HG03039 (cell line): ENCODE measurements around the gene M1AP.
"Not testable (repeated sequence)": the region's sequence is repeated elsewhere in the genome, so short reads cannot be mapped to it uniquely, and the experiment has no call there.

ENCODE experiments used
- ATAC-seq: cut with Tn5 transposase; IDR thresholded peaks from one replicate; pipeline ENCODE4 v1.9.1; 2021; ENCODE audit warnings: mild to moderate bottlenecking, moderate library complexity; ENCODE audit not compliant: unreplicated experiment

M1AP gene

DNA sequence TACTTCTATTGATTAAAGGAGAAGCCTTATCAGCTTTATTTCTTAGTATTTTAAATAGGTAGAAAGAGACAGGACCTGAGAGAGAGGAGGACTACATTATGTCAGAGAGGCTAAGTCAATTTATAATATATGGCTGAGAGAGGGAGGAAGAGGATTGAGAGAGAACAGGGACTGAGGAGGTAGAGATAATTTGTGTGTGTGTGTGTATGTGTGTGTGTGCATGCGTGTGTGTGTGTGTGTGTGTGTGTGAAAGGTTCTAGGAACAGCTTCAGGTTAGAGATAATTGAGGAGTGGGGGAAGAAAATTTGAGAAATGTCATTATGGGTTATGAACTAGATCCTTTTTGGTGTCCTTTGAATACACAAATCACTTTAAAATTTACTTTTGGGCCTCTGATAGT lies 78.4 kb downstream of the M1AP start:
- no peak for ATAC-seq

DNA sequence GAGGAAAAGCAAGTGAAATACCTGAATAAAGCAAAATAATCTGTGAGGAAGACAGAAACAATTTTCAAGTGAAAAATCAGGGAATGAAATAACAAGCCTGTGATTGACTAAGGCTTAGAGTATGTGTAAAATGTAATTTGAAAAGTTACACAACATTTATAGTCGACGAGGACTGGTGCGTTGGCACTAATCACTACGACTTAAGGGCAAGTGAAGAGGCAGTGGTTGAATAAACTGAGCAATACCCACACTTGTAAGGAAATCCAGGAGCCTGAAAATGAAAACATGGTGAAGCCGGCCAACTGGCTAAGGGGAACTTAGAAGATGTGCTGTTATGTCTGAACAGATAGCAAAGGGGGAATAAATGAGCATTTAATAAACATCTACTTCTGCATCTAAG lies 80.2 kb downstream of the M1AP start:
- ATAC-seq, result no peak

DNA sequence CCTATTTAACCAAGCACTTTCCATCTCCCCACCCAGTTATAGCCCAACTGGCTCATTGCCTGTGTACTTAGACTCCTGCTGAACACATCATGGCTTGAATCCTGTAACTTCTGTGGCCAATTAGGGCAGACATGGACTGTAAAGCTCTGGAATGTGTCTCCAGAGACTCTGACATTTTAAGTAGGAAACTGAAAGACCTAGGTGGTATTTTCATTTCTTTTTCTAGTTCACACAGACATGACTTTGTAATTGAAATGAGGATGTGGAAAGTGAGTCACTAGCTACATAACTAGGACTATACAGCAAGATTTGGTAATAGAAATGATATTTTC lies 81.4 kb downstream of the M1AP start:
- ATAC-seq, result no peak

DNA sequence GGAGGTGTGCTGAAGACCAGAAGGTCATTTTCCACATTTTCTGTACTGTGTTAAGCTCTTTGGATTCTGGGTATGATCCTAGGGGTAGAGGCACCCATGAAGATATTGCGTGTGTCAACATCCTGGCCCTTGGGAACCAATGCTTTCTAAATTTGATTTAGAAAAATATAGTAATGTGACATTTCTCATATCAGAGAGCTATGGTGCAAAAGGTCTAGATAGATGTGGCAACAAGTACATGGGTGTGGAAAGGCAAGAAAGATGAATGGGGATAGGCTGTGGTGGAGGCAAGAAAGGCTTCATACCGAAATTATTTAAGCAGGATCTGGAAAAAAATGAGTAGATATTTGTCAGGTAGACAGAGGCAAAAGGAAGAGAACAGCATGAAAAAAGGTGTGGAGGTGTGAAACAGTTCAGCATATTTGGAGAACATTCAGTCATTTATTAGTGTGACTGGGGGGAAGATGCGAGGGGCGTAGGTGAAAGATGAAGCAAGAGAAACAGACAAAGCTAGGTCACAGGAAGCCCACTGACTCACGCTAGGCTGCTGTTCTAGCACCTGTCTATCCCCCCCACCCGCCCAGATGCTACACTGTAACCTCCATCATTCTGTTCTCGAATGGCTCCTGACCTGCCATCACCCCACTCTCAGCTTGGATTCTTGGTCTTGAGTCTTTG lies 81.9 kb downstream of the M1AP start:
- no peak for ATAC-seq

DNA sequence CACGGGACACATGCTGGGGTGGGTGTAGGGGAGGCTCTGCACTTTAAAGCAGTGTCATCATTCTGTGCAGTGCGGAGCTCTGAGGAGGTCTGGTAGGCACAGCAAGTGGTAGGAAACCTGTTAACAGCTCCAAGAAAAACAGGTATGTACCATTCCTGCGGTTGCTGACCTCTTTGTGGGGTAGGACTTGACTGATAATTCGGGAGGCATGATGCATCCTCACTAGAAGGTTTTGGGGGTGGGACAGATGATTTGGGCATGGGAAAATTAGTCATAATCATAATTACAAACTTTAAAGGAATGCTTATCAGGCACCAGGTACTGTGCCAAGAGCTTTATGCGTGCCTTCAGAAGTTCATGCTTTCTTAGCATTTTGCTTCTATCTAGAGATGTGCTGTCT lies 83.9 kb downstream of the M1AP start:
- ATAC-seq, result no peak

DNA sequence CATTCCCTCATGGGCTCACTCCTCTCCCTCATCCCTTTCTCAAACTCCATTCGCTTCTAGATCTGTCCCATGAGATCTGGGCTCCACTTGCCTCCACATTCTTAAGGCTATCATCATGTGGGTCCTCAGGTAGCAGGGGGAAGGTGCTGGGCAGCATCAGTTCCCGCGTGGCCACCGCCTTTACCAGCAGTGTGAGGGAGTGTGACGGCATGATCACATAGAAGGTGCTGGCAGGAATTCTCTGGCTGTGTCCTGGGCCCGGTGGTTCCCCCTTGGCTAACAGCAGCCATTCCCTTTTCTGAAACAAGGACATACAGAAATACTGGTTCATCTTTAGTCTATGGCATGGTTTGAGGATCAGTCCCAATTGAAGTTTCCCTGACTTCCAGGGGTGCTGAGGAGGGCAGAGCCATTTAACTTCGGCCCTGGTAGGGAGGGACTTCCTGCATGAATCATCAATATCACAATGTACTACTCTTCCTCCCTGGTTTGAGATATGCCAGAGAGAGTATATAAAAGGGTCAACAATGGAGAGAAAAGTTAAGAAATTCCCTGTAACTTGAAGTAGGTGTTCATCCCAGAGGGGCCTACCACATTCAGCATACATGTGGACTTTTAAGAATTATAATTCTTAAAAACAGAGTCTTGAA lies 85.9 kb downstream of the M1AP start:
- ATAC-seq, result no peak

DNA sequence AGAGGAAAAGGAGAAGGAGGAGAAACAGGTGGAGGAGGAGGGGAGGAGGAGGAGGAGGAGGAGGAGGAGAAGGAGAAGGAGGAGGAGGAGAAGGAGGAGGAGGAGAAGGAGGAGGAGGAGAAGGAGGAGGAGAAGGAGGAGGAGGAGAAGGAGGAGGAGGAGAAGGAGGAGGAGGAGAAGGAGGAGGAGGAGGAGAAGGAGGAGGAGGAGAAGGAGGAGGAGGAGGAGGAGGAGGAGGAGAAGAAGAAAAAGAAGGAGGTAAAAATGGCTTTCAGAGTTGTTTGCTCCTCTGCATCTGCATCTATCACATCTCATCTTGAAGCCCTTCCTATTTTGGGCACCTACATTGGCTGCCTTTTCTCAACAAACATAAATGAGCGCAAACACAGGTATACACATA lies 87.1 kb downstream of the M1AP start:
- not testable (repeated sequence) for ATAC-seq

DNA sequence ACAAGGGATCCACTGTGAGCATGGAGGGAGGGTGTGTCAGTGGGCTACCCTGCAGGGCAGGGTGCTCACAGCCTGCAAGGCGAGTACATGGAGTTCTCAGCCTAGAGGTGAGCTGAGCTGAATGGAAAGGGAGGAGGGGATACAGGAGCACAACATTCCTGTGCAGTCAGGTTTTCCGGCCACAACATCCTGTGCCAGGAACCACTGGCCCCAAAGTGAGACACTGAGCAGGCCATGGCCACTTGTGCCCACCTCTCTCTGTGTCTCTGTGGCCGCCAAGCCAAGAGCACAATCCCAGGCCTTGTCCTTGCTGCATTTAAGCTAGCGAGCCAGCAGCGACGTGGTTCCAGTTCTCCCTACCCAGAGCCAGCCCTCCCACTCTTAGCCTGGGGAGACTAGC lies 87.5 kb downstream of the M1AP start:
- ATAC-seq, result no peak

DNA sequence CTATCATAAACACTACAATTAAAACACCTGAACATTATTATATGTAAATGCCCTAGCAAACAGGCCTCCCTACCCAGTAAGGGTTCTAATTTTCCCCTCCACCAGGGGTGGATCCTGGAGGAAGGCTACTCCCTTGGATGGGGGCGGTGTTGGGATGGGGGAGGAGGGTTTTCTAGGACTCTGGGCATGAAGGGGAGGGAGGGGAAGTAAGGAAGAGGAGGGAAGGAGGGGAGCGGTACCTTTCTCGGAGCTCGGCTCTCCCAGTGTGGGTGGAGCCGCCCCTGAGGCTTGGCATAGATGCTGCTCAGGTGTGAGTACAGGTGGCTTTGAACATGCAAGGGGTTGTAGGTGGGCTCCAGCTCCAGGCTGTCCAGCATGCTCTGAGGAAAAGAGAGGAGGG lies 88.2 kb downstream of the M1AP start:
- no peak for ATAC-seq

DNA sequence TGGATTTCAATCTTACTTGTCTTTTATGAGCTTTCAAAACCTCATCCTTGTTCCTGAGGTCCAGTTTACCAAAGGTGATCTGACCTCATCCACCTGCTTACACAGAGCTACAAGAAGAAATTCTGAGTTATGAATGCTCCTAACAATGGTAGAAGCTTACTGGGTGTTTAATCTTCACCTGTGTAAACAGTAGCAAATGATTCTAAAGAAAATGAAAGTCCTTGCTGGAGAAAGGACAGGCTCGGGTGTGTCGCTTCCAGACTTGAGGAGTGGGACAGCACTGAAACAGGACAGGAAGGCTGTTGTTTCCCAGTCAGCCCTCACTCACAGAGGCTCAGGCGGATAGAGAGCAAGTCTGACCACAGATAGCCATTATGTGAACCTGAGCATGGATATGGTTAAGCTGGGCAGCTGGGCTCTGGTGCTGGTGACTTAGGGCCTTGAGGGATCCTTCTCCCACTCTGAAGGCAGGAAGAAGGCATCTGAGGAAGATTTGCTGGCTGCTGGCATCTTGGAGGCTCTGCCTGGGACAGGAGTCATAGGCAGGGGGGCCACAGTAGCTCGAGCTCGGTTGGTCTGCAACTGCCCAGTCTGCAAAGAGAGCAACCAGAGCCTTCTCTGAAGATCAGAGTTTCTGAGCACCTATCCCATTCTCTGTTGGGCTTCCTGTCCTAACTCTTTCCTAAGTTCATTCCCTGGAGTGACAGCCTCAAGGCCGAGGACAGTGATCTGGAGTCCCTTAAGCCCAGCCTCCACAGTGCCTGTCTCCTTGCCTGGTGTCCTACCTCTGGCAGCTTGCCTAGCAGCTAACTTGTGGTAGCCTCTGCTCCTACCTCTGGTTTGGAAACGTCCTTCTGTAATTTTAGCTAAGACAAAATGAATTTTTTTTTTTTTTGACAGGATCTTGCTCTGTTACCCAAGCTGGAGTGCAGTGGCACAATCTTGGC lies 89.6 kb downstream of the M1AP start:
- ATAC-seq, result no peak

DNA sequence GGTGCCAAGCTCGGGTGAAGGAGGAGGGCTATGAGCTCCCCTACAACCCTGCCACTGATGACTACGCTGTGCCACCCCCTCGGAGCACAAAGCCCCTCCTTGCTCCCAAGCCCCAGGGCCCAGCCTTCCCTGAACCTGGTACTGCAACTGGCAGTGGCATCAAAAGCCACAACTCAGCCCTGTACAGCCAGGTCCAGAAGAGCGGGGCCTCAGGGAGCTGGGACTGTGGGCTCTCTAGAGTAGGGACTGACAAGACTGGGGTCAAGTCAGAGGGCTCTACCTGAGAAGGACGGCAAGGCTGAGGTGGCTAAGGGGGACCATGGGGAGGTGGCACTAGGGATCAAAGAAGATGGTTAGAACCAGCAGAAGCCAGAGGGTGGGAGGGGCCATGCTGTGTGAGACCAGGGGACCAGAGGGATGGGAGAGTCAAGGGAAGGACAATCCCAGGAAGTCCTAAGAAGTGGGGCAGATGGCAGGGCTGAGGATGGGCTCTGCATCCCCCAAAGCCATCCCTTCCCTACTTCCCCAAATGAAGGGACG lies 91.2 kb downstream of the M1AP start:
- ATAC-seq, result no peak

DNA sequence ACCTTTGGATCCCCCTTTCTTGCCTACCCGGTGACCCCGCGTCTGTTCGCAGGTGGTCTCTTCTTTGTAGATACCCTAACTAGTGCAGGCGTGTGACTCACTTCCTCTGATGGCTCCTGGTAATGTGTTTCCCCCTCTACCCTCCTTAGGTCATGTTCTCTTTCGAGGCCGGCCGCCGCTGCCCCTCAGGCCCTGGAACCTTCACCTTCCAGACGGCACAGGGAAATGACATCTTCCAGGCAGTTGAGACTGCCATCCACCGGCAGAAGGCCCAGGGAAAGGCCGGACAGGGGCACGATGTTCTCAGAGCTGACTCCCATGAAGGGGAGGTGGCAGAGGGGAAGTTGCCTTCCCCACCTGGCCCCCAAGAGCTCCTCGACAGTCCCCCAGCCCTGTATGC lies 92.0 kb downstream of the M1AP start:
- no peak for ATAC-seq

DNA sequence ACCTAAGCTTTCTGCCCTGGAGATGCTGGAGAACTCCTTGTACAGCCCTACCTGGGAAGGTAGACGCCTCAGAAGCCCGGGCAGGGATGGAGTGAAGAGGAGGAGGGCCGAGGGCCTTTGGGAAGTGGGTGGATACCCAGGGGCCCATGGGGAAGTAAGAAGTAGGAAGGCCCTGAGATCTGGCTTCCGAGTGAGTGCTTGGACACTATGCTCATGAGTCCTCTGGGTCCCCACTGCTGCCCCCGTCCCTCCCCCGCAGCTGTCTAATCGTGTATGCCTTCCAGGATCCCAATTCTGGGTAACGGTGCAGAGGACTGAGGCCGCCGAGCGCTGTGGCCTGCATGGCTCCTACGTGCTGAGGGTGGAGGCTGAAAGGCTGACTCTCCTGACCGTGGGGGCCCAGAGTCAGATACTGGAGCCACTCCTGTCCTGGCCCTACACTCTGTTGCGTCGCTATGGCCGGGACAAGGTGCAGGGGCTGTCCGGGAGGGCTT lies 92.5 kb downstream of the M1AP start:
- no peak for ATAC-seq

DNA sequence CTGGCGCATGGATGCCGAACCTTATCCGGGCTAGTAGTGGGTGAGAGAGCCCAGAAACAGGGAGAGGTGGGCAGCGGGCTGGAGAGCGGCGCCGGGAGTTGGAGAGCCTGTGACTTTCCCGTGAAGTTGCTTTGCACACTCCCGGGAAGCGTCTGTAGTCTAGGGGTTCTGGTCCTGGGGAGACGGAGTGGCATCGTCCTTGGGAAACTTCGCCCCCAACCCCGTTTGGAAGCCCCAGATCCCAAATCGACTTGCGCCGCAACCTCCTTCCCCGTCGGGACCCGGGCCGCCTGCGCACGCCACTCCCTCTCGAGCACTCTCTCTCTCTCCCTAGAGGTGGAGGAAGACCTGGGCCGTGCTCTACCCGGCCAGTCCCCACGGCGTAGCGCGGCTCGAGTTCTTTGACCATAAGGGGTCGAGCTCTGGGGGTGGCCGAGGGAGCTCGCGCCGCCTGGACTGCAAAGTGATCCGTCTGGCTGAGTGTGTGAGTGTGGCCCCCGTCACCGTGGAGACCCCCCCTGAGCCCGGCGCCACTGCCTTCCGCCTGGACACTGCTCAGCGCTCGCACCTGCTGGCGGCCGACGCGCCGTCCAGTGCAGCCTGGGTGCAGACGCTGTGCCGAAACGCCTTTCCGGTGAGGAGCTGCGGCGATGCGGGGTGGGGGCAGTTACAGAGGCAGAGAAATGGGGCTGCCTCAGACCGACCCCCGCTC lies 93.2 kb downstream of the M1AP start:
- peak; percentile 32 for ATAC-seq

DNA sequence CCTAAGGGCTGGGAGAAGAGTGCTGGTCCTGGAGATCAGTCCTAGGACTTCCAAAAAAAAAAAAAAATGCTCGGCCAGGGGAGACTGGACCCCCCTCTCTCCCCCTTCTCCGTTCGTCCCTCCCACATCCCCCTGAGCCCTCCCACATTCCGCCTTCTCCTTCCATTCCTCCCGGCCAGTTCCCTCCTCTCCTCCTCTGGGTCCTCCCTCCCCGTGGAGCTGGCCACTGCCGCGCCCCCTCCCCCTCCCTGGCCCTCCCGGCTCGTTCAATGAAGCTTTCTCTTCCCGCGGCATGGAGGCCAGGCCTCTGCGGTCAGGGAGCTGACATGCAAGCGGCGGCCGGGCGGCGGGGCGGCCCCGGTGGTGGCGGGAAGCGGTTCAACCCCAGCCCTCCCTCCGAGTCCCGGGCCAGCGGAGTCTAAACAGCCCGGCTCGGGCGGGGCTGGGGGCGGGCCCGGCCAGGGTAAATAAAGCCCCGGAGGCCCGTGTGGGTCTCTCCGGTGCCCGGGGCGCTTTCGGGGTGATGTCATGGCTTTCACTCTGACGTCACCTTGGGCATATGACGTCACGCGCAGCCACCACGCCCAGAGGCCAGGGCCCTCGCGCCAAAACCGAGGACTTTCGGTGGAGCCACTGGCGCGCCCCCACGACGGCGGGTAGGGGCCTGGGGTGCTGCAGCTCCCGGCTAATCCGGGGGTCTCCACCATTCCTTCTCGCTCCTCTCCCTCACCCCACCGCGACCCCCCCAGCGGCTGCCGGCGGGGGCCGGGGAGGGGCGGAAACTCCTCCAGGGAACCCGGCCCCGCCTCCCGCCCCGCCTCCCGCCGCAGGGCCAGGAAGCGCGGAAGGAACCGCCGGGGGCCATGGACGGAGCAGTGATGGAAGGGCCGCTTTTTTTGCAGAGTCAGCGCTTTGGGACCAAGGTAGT lies 94.0 kb downstream of the M1AP start, which contains the start of the genes DOK1 and LOXL3:
Gene DOK1, plus strand, starts transcription at position 829 of the 928 bp plus-strand sequence. Its CDS starts 35 bp downstream, at position 864.
Gene LOXL3, minus strand, starts transcription at position 51 of the 928 bp plus-strand sequence. CDS start 1,308 bp downstream, outside the sequence.
- peak; percentile 39 for ATAC-seq

DNA sequence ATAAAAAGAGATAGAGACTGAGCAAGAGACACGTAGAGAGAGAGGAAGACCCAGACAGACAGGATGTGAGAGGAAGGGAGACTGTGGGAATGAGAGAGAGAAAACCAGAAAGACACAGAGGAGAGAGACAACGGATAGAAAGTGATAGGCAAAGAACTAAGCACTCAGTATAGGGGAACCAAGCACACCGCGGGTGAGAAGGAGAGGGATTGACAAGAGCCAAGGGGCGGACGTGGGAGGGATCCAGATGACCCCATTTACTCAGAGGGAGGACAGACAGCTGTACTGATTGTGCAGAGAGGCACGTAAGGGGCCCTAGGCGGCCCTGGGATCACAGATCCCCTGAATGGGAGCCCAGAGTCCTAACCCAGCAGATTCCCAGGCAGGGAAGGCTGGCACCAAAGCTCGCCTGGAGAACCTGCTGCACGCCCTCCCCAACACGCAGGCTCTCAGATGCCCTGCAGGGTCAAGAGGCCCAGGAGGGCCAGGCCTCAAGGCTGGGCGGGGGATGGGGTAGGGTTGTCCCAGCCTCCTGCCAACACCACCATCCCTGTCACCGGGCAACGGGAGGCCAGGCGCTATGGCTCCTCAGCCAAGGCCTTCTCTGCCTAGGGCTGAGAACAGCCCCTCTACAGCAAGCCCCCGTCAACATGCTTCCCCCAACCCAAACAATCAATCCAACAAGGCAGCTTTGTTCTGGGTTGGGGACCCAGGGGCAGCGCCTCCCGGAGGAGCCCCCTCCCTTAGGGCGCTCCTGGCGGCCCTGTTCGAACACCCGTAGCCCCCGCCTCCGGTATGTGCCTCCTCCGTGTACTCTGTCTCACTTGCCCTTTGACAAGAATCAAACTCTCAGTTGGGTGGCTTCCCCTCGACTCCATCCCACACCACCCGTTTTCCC lies 95.0 kb downstream of the M1AP start:
- no peak for ATAC-seq

DNA sequence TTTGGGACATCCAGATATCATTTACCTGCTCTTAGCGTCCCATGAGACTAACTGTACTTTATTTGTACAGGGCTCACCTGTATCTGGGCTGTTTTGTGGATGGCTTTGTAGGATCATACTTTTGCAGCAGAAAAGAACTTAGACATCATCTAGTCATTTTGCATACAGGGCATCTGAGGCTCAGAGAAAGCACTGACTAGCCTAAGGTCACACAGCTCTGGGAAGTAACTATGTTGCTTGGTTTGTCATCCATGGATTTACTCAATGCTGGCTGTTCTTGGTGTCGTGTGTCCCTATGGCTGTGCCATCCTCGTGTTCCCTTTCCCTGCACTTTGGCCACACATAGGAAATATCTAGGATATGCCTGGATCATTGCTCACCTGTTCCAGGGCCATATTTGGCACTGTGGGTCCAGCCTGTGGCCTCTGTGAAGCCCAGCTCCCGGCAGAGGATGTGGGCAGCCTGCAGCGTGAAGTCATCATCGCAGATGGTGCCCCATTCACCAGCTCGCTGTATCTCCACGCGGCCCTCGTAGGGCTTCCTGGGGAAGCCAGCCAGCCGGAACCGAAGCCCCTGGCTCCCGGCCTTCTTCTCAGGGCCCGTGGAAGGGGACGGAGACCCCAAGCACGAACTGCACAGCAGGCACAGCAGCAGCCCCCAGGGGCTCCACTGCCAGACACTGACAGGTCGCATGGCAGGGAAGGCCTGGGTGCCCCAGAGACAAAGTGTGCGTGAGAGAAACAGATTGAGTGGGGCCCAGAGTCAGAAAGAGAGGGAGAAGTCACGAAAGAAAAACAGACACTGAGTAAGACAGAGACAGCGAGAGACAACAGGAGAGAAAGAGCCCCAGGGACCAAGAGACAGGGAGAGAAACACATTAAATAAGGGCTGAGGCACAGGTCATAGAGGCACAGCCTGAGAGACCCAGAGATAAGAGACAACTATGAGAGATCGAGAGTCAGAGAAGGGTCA lies 95.9 kb downstream of the M1AP start:
- ATAC-seq, result no peak
